Middle frontal gyrus (tissue), 1 donor: ENCODE measurements around the gene UQCRQ.

Experiments used
- DNase-seq: peaks from one replicate; pipeline ENCODE4 v3.0.0-alpha.2; 2015; ENCODE audit warnings: low spot score; ENCODE audit errors: extremely low spot score

Gene UQCRQ

GRCh38 chr5:132870801-132871200 is 4.4 kb downstream of the UQCRQ start:
- DNase-seq: no peak

- no peak for DNase-seq
These were observed 5.2 kb downstream of the UQCRQ start for GRCh38 chr5:132871459-132872284.

- no peak for DNase-seq
These were observed 6.3 kb downstream of the UQCRQ start for GRCh38 chr5:132872788-132873118.

- DNase-seq: no peak
These were observed 6.9 kb downstream of the UQCRQ start, which contains the start of gene LEAP2 for GRCh38 chr5:132873119-132873929. TSS of gene LEAP2 (plus strand) at chr5:132873668. CDS start at chr5:132873695, 27 bp downstream.

- DNase-seq: no peak
These were observed 7.5 kb downstream of the UQCRQ start for GRCh38 chr5:132873930-132874271.

GRCh38 chr5:132876020-132876759 is 9.7 kb downstream of the UQCRQ start:
- DNase-seq: no peak

- no peak for DNase-seq
These were observed 11.0 kb downstream of the UQCRQ start for GRCh38 chr5:132877466-132877865.

- DNase-seq: no peak
These were observed 11.5 kb downstream of the UQCRQ start for GRCh38 chr5:132877938-132878337.

- peak; percentile 64 for DNase-seq
These were observed 16.9 kb downstream of the UQCRQ start for GRCh38 chr5:132883261-132883834.

- DNase-seq: no peak
These were observed 18.1 kb downstream of the UQCRQ start for GRCh38 chr5:132884548-132884947.

- DNase-seq: no peak
These were observed 19.8 kb downstream of the UQCRQ start for GRCh38 chr5:132886064-132886823.

- DNase-seq: no peak
These were observed 20.8 kb downstream of the UQCRQ start for GRCh38 chr5:132887283-132887682.

- no peak for DNase-seq
These were observed 23.1 kb downstream of the UQCRQ start for GRCh38 chr5:132889501-132889900.

GRCh38 chr5:132890817-132891216 is 24.4 kb downstream of the UQCRQ start:
- no peak for DNase-seq

GRCh38 chr5:132895719-132896305 is 29.4 kb downstream of the UQCRQ start:
- no peak for DNase-seq

- no peak for DNase-seq
These were observed 30.2 kb downstream of the UQCRQ start for GRCh38 chr5:132896685-132897084.

GRCh38 chr5:132898094-132898493 is 31.7 kb downstream of the UQCRQ start:
- DNase-seq: no peak

GRCh38 chr5:132901036-132901435 is 34.6 kb downstream of the UQCRQ start:
- DNase-seq: no peak

GRCh38 chr5:132901730-132902129 is 35.3 kb downstream of the UQCRQ start:
- DNase-seq: no peak

- DNase-seq: no peak
These were observed 39.5 kb downstream of the UQCRQ start for GRCh38 chr5:132905938-132906337.
